ENCODE data around the gene OR52J3.

GRCh38 chr11:5071799-5072198 lies 25.5 kb downstream of the OR52J3 start:
- TF ChIP-seq CTCF (IDR thresholded peaks at IDR 0.05) (no peak), POLR2A (IDR thresholded peaks at IDR 0.05) (no peak)

All from adrenal gland (tissue), 5 donors.